ACC112 (cell line): Measurements from ENCODE around the gene DAW1.
A peak's percentile ranks its signal among the peaks of the same experiment; 100 is the strongest.

Source experiments
- H2AFZ ChIP-seq: fragments of 200-600 bp; sonication (generic); one replicate; pipeline ENCODE4 v1.6.0; 2017; ENCODE audit warnings: antibody characterized with exemption, low read length; ENCODE audit not compliant: unreplicated experiment
- H3K27ac ChIP-seq: fragments of 200-600 bp; sonication (generic); 2 replicates; pipeline ENCODE4 v1.5.1; 2014; ENCODE audit warnings: low read depth, mild to moderate bottlenecking, antibody characterized with exemption, low read length, moderate library complexity
- H3K27me3 ChIP-seq: fragments of 200-600 bp; sonication (generic); 2 replicates; pipeline ENCODE4 v1.6.1; 2014; ENCODE audit warnings: mild to moderate bottlenecking, antibody characterized with exemption, low read length, moderate library complexity, mixed read lengths; ENCODE audit not compliant: insufficient read depth
- H3K36me3 ChIP-seq: fragments of 200-600 bp; sonication (generic); 2 replicates; pipeline ENCODE4 v1.6.1; 2016; ENCODE audit warnings: mild to moderate bottlenecking, antibody characterized with exemption, low read length, moderate library complexity, mixed read lengths; ENCODE audit not compliant: insufficient read depth
- H3K4me1 ChIP-seq: fragments of 200-600 bp; sonication (generic); one replicate; pipeline ENCODE4 v1.6.1; 2016; ENCODE audit warnings: low read length, mixed read lengths; ENCODE audit not compliant: insufficient read depth, unreplicated experiment, control insufficient read depth
- H3K4me3 ChIP-seq: fragments of 200-600 bp; sonication (generic); 2 replicates; pipeline ENCODE4 v1.5.1; 2014; ENCODE audit warnings: mild to moderate bottlenecking, low read depth, low read length
- H3K79me2 ChIP-seq: fragments of 200-600 bp; sonication (generic); one replicate; pipeline ENCODE4 v1.6.0; 2016; ENCODE audit warnings: low read length; ENCODE audit not compliant: control insufficient read depth, unreplicated experiment, insufficient read depth

DAW1 gene

DNA sequence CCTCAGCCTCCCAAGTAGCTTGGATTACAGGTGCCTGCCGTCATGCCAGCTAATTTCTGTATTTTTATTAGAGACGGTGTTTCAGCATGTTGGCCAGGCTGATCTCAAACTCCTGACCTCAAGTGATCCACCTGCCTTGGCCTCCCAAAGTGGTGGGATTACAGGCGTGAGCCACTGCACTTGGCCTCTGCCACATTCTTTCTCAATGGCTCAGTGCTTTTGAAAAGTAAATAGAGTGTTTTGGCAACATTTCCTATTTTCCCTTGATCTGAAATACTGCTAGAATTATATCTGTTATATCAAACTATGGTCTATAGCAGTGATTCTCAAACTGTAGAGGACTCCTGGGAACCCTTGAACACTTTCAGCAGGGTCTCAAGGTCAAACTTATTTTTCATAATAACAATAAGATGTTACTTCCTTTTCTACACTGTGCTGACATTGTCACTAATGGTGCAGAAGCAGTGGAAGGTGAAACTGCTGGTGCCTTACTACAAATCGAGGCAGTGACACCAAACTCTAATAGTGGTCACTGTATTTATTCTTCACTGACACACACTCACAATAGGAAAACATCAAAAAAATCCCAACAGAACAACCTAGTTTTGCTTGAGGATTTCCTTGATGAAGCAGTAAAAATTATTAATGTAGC, 10.6 kb downstream of the DAW1 start:
- Histone ChIP-seq H3K4me1 (peaks cover 62% of the 10 kb centered on the region), H3K79me2 (peaks cover 31% of the 10 kb centered on the region), H2AFZ (no peak overlapping the region), H3K27ac (peak overlapping the region; percentile 77), H3K27me3 (no peaks in the 10 kb centered on the region), H3K4me3 (no peak overlapping the region; the same call in 1 of the 2 replicates), H3K36me3 (peaks cover 7% of the 10 kb centered on the region)

DNA sequence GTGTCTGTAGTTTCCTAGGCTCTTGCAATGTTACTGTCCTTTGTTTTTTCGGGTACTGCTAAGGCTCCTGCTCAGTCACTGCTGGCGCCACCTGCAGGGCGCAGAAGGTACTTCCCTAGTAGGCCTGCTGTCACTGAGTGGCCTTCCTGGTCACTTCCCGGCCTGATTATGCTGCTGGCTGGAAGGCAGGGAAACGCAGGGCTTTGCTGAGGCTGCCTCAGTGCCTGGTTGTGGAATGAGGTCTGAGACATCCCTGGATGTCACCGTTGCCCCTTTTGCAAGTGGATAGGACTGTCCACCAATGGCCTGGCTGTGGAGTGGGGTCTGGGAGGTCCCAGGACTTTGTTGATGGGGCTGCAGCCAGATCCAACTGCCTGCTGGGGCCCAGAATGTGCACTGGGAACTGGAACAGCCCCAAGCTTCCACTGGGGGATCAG, 13.1 kb downstream of the DAW1 start:
- peak overlapping the region; percentile 77 for H3K27ac ChIP-seq
- H3K79me2 ChIP-seq = peaks cover 21% of the 10 kb centered on the region
- H2AFZ ChIP-seq = no peak overlapping the region
- H3K4me1 ChIP-seq = peaks cover 52% of the 10 kb centered on the region
- H3K4me3 ChIP-seq = no peak overlapping the region
- no peaks in the 10 kb centered on the region for H3K27me3 ChIP-seq
- peaks cover 10% of the 10 kb centered on the region for H3K36me3 ChIP-seq

DNA sequence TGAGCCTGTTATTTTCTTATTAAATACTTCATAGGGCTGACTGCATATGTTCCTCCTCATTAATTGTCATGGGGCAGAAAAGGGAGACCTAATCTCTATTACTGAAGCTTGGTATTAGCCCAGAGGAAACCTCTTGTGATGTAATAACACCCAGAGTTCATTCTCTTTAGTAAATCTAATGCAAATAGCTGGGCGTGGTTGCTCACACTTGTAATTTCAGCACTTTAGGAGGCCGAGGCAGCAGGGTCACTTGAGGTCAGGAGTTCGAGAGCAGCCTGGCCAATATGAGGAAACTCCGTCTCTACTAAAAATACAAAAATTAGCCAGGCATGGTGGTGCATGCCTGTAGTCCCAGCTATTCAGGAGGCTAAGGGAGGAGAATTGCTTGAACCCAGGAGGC, 14.7 kb downstream of the DAW1 start:
- H3K27ac ChIP-seq = no peak overlapping the region
- H2AFZ ChIP-seq = no peak overlapping the region
- H3K4me3 ChIP-seq = no peak overlapping the region
- peaks cover 36% of the 10 kb centered on the region for H3K4me1 ChIP-seq
- peaks cover 10% of the 10 kb centered on the region for H3K36me3 ChIP-seq
- H3K27me3 ChIP-seq = no peaks in the 10 kb centered on the region
- H3K79me2 ChIP-seq = peaks cover 13% of the 10 kb centered on the region

DNA sequence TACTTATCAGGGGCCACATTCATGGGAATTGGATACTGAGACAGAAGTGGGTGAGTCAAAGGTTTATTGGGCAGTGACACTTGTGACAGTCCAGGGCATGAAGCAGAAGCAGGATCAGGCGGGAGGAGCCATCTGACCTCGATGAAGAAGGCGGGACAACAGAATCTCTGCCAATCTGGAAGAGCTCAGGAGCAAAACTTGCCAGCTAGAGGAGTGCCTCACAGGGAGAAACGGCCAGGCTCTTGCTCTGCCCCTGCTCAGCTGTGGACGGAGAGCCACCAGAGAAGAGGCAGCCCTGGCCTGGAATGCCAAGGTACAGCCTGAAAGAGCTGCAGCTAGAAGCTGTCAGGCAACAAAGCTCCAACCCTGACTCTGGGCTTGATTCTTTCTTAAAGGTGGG, 16.9 kb downstream of the DAW1 start:
- Histone ChIP-seq H3K27ac (peak overlapping the region; percentile 51), H2AFZ (no peak overlapping the region), H3K79me2 (peaks cover 3% of the 10 kb centered on the region), H3K36me3 (peaks cover 4% of the 10 kb centered on the region), H3K4me1 (peaks cover 16% of the 10 kb centered on the region), H3K27me3 (no peaks in the 10 kb centered on the region), H3K4me3 (peak overlapping the region; percentile 56; the same call in 1 of the 2 replicates)

DNA sequence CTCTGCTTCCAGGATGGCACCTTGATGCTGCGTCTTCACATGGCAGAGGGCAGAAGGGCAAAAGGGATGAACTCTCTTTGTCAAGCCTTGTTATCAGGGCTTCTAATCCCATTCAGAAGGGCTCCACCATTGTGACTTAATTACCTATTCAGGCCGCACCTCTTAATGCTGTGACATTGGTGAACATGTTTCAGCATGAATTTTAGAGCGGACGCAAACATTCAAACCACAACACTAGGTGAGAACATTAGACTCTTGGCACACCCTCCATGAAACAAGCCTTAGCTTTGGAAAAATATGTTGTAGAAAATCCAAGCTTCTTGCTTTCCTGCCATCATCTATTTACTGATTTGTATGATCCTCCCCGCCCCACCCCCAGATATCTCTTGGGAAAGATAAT, 17.9 kb downstream of the DAW1 start:
- H3K27ac ChIP-seq = peak overlapping the region; percentile 51

DNA sequence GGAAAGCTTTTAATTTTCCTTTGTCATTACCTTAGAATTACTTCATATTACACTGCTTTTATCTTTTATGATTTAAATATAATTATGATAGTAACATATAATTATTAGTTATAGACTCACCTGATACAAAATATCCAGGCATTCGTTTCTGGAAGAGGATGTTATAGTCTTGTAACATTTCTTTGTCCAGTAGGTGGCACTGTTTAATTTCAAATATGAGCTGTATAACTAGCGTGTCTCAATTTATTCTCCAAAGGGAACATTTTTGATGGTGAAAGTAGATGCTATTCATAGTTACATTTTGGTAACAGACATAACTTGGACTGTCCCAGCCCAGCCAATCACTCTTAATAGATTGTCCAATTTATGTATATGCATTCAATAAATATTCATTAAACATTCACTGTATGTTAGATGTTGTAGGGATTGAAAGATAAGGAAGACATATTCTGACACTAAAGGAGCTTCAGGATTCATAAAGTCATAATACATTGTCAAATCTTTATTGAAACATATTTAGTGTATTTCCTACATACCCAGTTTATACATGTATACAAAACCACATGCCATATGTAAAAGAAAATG, 19.2 kb downstream of the DAW1 start:
- no peaks in the 10 kb centered on the region for H3K79me2 ChIP-seq
- no peaks in the 10 kb centered on the region for H3K27me3 ChIP-seq
- peaks cover 9% of the 10 kb centered on the region for H3K36me3 ChIP-seq
- H2AFZ ChIP-seq = no peak overlapping the region
- H3K4me3 ChIP-seq = no peak overlapping the region
- H3K27ac ChIP-seq = 0 out of 2 replicates have a peak overlapping the region, but pooled peaks have one; percentile 12
- H3K4me1 ChIP-seq = peaks cover 10% of the 10 kb centered on the region

More for the DNA sequence above, 17.9 kb downstream of the DAW1 start:
- peaks cover 14% of the 10 kb centered on the region for H3K4me1 ChIP-seq
- H3K79me2 ChIP-seq = no peaks in the 10 kb centered on the region
- H2AFZ ChIP-seq = no peak overlapping the region
- H3K4me3 ChIP-seq = no peak overlapping the region
- H3K36me3 ChIP-seq = peaks cover 6% of the 10 kb centered on the region; the same call in 1 of the 2 replicates
- H3K27me3 ChIP-seq = no peaks in the 10 kb centered on the region

DNA sequence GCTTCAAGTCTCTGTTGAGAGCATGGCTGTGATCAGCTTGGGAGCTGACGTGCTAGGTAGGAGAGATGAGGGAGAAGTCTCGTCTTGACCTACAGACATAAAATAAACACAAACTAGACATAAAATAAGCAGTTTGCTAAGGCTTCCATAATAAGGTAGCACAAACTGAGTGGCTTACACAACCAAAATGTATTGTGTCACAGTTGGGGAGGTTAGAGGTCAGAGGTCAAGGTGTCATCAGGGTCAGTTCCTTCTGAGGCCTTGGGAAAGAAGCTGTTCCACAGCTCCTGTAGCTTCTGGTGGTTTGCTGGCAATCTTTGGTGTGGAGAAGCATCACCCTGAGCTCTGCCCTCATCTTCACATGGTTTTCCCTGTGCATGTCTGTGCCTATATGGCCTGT, 20.2 kb downstream of the DAW1 start:
- H3K27ac ChIP-seq = no peak overlapping the region
- peaks cover 10% of the 10 kb centered on the region for H3K4me1 ChIP-seq
- H3K4me3 ChIP-seq = no peak overlapping the region
- peaks cover 9% of the 10 kb centered on the region for H3K36me3 ChIP-seq
- H2AFZ ChIP-seq = no peak overlapping the region
- H3K27me3 ChIP-seq = no peaks in the 10 kb centered on the region
- no peaks in the 10 kb centered on the region for H3K79me2 ChIP-seq

DNA sequence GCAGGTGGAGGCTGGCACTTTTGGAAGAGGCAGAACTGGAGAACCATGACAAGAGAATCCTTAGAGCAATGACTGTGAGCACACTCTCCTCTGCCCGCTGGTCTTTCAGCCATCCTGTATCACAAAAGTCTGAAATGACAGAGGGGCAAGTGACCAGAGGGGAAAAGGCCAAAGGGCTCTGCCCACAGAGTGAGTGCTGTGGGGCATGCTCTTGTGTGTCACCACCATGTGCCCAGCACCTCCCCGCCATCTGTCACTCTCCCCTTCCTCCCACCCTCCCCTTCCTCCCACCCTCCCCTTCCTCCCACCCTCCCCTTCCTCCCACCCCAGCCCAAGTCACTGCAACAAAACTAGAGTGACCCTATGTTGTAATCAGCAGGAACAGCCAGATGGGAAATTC, 31.9 kb downstream of the DAW1 start:
- H3K27me3 ChIP-seq = no peaks in the 10 kb centered on the region

DNA sequence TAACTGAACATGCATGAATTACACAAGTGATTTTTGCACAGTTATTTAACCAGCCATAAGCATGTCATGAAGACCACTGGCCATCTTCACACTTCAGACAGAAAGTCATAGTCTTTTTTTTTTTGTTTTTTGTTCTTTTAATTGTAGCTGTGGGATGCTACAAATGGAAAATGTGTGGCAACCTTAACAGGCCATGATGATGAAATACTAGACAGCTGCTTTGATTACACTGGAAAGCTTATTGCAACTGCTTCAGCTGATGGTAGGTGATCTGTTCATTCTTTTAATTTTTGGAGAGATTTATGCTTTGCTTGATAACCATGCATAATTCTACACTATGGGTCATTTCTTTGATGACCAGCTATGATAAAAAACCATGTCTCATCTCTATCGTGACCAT, 35.6 kb downstream of the DAW1 start:
- Histone ChIP-seq H3K27ac (peak overlapping the region; percentile 2; the same call in 1 of the 2 replicates), H3K4me1 (peaks cover 3% of the 10 kb centered on the region), H3K36me3 (peaks cover 10% of the 10 kb centered on the region), H3K4me3 (no peak overlapping the region), H2AFZ (no peak overlapping the region), H3K27me3 (no peaks in the 10 kb centered on the region), H3K79me2 (no peaks in the 10 kb centered on the region)

More for the DNA sequence above, 31.9 kb downstream of the DAW1 start:
- Histone ChIP-seq H3K4me1 (no peaks in the 10 kb centered on the region), H3K36me3 (peaks cover 10% of the 10 kb centered on the region), H3K4me3 (no peak overlapping the region), H3K27ac (no peak overlapping the region), H3K79me2 (no peaks in the 10 kb centered on the region), H2AFZ (no peak overlapping the region)

DNA sequence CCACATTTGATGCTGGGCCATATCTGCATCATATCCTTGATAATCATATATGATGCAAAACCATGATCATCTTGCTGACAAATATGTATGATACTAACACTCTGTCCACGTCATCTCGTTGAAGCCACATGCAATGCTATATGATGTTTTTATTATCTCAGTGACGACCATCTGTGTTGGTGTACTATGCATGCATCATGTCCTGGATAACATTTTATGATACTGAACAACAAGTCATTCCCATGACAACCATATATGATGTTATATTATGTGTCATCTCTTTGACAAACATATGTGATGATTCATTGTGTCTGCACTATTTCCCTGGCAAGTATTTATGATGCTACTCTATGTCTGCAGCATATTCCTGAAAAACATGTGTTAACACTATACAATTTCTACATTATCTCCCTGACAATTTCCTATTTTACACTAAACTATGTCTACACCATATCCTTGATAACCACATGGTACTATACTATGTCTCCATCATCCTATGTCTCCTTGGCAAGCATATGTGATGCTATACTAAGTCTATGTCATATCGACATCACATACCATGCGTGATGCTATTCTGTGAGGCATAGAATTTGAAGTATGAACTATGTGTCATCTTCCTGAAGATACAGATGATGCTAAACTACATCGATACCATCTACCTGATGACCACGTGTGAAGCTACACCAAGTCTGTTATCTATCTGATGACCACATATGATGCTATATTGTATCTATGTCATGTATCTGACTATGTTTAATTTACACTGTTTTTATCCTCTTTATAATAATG, 37.0 kb downstream of the DAW1 start:
- peak overlapping the region; percentile 68 for H3K27ac ChIP-seq
- no peak overlapping the region for H2AFZ ChIP-seq
- peaks cover 10% of the 10 kb centered on the region for H3K36me3 ChIP-seq
- peaks cover 3% of the 10 kb centered on the region for H3K4me1 ChIP-seq
- H3K27me3 ChIP-seq = no peaks in the 10 kb centered on the region
- no peaks in the 10 kb centered on the region for H3K79me2 ChIP-seq
- no peak overlapping the region for H3K4me3 ChIP-seq
